Mesendoderm (in vitro differentiated cells): ENCODE results near the gene FBLN1.

ENCODE experiments used
- DNase-seq: peaks from one replicate; pipeline ENCODE4 v3.0.0; 2013
- H2AK5ac ChIP-seq: 2 replicates; pipeline ENCODE4 v1.6.1; 2013; ENCODE audit warnings: low read length, inconsistent platforms
- H2BK120ac ChIP-seq: 2 replicates; pipeline ENCODE4 v1.6.1; 2013; ENCODE audit warnings: low read depth, mild to moderate bottlenecking, low read length, moderate library complexity, mixed read lengths
- H2BK15ac ChIP-seq: replicated peaks from 2 replicates; pipeline ENCODE4 v1.6.1; 2013; ENCODE audit warnings: low read depth, mild to moderate bottlenecking, moderate library complexity
- H2BK5ac ChIP-seq: 2 replicates; pipeline ENCODE4 v1.6.1; 2013; ENCODE audit warnings: low read length, inconsistent platforms
- H3K18ac ChIP-seq: 2 replicates; pipeline ENCODE4 v1.6.1; 2013; ENCODE audit warnings: mild to moderate bottlenecking, low read length, mixed read lengths
- H3K23ac ChIP-seq: one replicate; pipeline ENCODE4 v1.6.1; 2013; ENCODE audit warnings: low read length
- H3K27ac ChIP-seq: 2 replicates; pipeline ENCODE4 v1.5.1; 2013; ENCODE audit warnings: low read depth, mild to moderate bottlenecking, inconsistent platforms, low read length, moderate library complexity
- H3K27me3 ChIP-seq: 2 replicates; pipeline ENCODE4 v1.6.1; 2013; ENCODE audit warnings: low read length, control low read depth, mild to moderate bottlenecking, inconsistent platforms; ENCODE audit not compliant: insufficient read depth, poor library complexity
- H3K36me3 ChIP-seq: 2 replicates; pipeline ENCODE4 v1.6.1; 2013; ENCODE audit warnings: low read length, inconsistent platforms; ENCODE audit not compliant: control insufficient read depth, insufficient read depth
- H3K4ac ChIP-seq: one replicate; pipeline ENCODE4 v1.6.1; 2013; ENCODE audit warnings: low read depth, mild to moderate bottlenecking, low read length, moderate library complexity
- H3K4me1 ChIP-seq: 2 replicates; pipeline ENCODE4 v1.6.1; 2013; ENCODE audit warnings: low read depth, low read length, inconsistent platforms; ENCODE audit not compliant: control insufficient read depth
- H3K4me2 ChIP-seq: 2 replicates; pipeline ENCODE4 v1.6.1; 2013; ENCODE audit warnings: low read length
- H3K4me3 ChIP-seq: 2 replicates; pipeline ENCODE4 v1.5.1; 2013; ENCODE audit warnings: mild to moderate bottlenecking, low read length
- H3K56ac ChIP-seq: one replicate; pipeline ENCODE4 v1.6.1; 2013; ENCODE audit warnings: low read length
- H3K79me1 ChIP-seq: 2 replicates; pipeline ENCODE4 v1.6.1; 2013; ENCODE audit warnings: low read length, inconsistent platforms
- H3K79me2 ChIP-seq: 2 replicates; pipeline ENCODE4 v1.6.1; 2013; ENCODE audit warnings: mild to moderate bottlenecking, low read length; ENCODE audit not compliant: control insufficient read depth, insufficient read depth
- H3K9ac ChIP-seq: 2 replicates; pipeline ENCODE4 v1.6.1; 2013; ENCODE audit warnings: low read length, inconsistent platforms
- H4K5ac ChIP-seq: one replicate; pipeline ENCODE4 v1.6.1; 2013; ENCODE audit warnings: low read length
- H4K8ac ChIP-seq: one replicate; pipeline ENCODE4 v1.6.1; 2013; ENCODE audit warnings: low read depth, mild to moderate bottlenecking, control low read depth, low read length, moderate library complexity
- WGBS: extraction: QIAGEN DNeasy Blood & Tissue Kit; methylation state at CpG from one replicate; pipeline ENCODE4 v1.1.7; 2013; ENCODE audit warnings: low lambda C conversion rate, missing lambda C conversion rate; ENCODE audit not compliant: insufficient coverage; ENCODE audit errors: extremely low coverage; 5-methylcytosine and 5-hydroxymethylcytosine counted together

Gene FBLN1

DNA sequence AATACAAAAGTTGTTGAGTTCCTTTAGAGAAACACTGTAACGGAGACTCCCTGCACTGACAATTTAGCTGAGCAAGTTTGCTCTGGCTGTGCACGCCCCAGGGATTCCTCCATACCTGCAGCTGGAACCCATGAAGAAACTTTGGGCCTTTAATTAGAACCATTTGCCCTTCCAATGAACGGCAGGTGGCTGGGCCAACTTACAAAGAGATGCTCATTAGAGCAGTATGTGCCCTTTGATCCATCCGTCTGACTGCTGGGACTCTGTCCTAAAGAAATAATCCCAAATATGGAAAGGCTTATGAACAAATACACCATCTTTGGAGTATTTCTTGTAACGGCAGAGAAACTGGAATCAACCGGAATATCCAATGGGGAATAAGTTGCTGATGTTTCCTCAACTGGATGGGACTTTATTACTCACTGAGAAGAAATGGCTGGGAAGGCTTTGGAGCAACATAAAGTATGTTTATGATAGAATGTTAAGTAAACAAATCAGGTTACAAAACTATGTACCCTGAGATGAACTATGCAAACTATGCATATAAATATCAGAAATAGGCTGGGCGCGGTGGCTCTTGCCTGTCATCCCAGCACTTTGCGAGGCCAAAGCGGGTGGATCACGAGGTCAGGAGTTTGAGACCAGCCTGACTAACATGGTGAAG, 24.4 kb upstream of the FBLN1 start:
- H2BK120ac ChIP-seq, result no peak overlapping the region
- H3K23ac ChIP-seq, result no peak overlapping the region
- H3K18ac ChIP-seq, result no peak overlapping the region
- no peak overlapping the region for H4K5ac ChIP-seq
- H3K4me1 ChIP-seq, result no peaks in the 10 kb centered on the region
- DNase-seq, result no peak
- no peaks in the 10 kb centered on the region for H3K36me3 ChIP-seq
- no peak overlapping the region for H2AK5ac ChIP-seq
- no peak overlapping the region for H4K8ac ChIP-seq
- H3K9ac ChIP-seq, result no peak overlapping the region
- no CpG with 5 or more reads among the region's 11 CpGs for WGBS
- H3K4ac ChIP-seq, result no peak overlapping the region
- H3K79me1 ChIP-seq, result no peaks in the 10 kb centered on the region
- no peak overlapping the region for H3K56ac ChIP-seq
- H2BK15ac ChIP-seq, result no peak overlapping the region
- H3K4me2 ChIP-seq, result no peak overlapping the region
- no peaks in the 10 kb centered on the region for H3K27me3 ChIP-seq
- no peak overlapping the region for H3K4me3 ChIP-seq
- H3K79me2 ChIP-seq, result no peaks in the 10 kb centered on the region
- no peak overlapping the region for H3K27ac ChIP-seq
- no peak overlapping the region for H2BK5ac ChIP-seq

DNA sequence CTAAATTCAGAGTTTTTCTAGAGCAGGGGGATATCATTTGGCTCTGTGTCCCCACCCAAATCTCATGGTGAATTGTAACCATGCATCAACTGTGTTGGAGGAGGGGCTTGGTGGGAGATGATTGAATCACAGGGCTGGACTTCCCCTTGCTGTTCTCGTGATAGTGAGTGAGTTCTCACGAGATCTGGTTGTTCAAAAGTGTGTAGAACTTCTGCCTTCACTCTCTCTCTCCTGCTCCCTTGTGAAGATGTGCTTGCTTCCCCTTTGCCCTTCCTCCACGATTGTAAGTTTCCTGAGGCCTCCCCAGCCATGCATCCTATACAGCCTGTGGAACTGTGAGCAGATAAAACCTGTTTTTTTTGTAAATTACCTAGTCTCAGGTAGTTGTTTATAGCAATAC, 22.0 kb upstream of the FBLN1 start:
- no peaks in the 10 kb centered on the region for H3K27me3 ChIP-seq
- no peak for DNase-seq
- no CpG with 5 or more reads among the region's 3 CpGs for WGBS

DNA sequence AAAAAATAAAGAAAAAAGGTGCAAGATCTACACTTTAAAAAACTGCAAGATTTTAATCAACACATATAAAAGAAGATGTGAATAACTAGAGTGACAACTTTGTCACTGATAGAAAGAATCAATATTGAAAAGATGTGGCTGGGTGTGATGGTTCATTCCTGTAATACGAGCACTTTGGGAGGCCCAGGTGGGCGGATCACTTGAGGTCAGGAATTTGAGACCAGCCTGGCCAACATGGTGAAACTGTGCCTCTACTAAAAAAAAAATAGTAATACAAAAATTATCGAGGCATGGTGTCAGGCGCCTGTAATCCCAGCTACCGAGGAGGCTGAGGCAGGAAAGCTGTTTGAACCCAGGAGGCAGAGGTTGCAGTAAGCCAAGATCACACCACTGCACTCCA, 21.0 kb upstream of the FBLN1 start:
- Histone ChIP-seq H3K27ac (no peak overlapping the region), H2BK5ac (no peak overlapping the region), H3K36me3 (no peaks in the 10 kb centered on the region), H2AK5ac (no peak overlapping the region), H3K18ac (no peak overlapping the region), H4K8ac (no peak overlapping the region), H3K79me2 (no peaks in the 10 kb centered on the region), H2BK120ac (no peak overlapping the region), H3K4ac (no peak overlapping the region), H3K27me3 (no peaks in the 10 kb centered on the region), H3K4me3 (no peak overlapping the region), H3K79me1 (no peaks in the 10 kb centered on the region), H3K4me2 (no peak overlapping the region), H3K56ac (no peak overlapping the region), H4K5ac (no peak overlapping the region), H3K4me1 (no peaks in the 10 kb centered on the region), H3K23ac (no peak overlapping the region), H2BK15ac (no peak overlapping the region), H3K9ac (no peak overlapping the region)
- no peak for DNase-seq
- no CpG with 5 or more reads among the region's 5 CpGs for WGBS

More for the DNA sequence above, 22.0 kb upstream of the FBLN1 start:
- H3K9ac ChIP-seq, result no peak overlapping the region
- no peaks in the 10 kb centered on the region for H3K79me2 ChIP-seq
- no peak overlapping the region for H2BK120ac ChIP-seq
- no peak overlapping the region for H2AK5ac ChIP-seq
- H3K4me3 ChIP-seq, result no peak overlapping the region
- no peaks in the 10 kb centered on the region for H3K4me1 ChIP-seq
- no peak overlapping the region for H2BK15ac ChIP-seq
- no peak overlapping the region for H3K4ac ChIP-seq
- no peaks in the 10 kb centered on the region for H3K36me3 ChIP-seq
- no peaks in the 10 kb centered on the region for H3K79me1 ChIP-seq
- no peak overlapping the region for H3K4me2 ChIP-seq
- H3K18ac ChIP-seq, result no peak overlapping the region
- H3K23ac ChIP-seq, result no peak overlapping the region
- no peak overlapping the region for H4K8ac ChIP-seq
- H3K56ac ChIP-seq, result no peak overlapping the region
- H3K27ac ChIP-seq, result no peak overlapping the region
- H2BK5ac ChIP-seq, result no peak overlapping the region
- H4K5ac ChIP-seq, result no peak overlapping the region

- H3K4me2 ChIP-seq, result no peak overlapping the region
Measured at GRCh38 chr22:45482169-45482568, 20.5 kb upstream of the FBLN1 start.

GRCh38 chr22:45483319-45483718, 19.4 kb upstream of the FBLN1 start:
- H3K4me3 ChIP-seq, result no peak overlapping the region
- H2BK5ac ChIP-seq, result no peak overlapping the region
- no peaks in the 10 kb centered on the region for H3K27me3 ChIP-seq
- no peaks in the 10 kb centered on the region for H3K4me1 ChIP-seq
- no peaks in the 10 kb centered on the region for H3K36me3 ChIP-seq
- H2BK120ac ChIP-seq, result no peak overlapping the region
- H3K79me1 ChIP-seq, result no peaks in the 10 kb centered on the region
- no peak overlapping the region for H3K23ac ChIP-seq
- no peak overlapping the region for H3K27ac ChIP-seq
- WGBS, result no CpG with 5 or more reads among the region's 2 CpGs
- no peak overlapping the region for H4K8ac ChIP-seq
- no peak overlapping the region for H3K4me2 ChIP-seq
- no peak overlapping the region for H2BK15ac ChIP-seq
- DNase-seq, result peak; percentile 35
- no peak overlapping the region for H3K18ac ChIP-seq
- H3K9ac ChIP-seq, result no peak overlapping the region
- no peak overlapping the region for H3K56ac ChIP-seq
- H4K5ac ChIP-seq, result no peak overlapping the region
- H2AK5ac ChIP-seq, result no peak overlapping the region
- H3K79me2 ChIP-seq, result no peaks in the 10 kb centered on the region
- no peak overlapping the region for H3K4ac ChIP-seq

More at GRCh38 chr22:45482169-45482568, 20.5 kb upstream of the FBLN1 start:
- no peaks in the 10 kb centered on the region for H3K79me1 ChIP-seq
- H3K79me2 ChIP-seq, result no peaks in the 10 kb centered on the region
- no peak overlapping the region for H3K27ac ChIP-seq
- H2AK5ac ChIP-seq, result no peak overlapping the region
- H3K4me1 ChIP-seq, result no peaks in the 10 kb centered on the region
- H3K4ac ChIP-seq, result no peak overlapping the region
- no peak overlapping the region for H3K56ac ChIP-seq
- no peak overlapping the region for H4K5ac ChIP-seq
- no peak overlapping the region for H3K23ac ChIP-seq
- H3K9ac ChIP-seq, result no peak overlapping the region
- no CpG with 5 or more reads among the region's 2 CpGs for WGBS
- H3K18ac ChIP-seq, result no peak overlapping the region
- no peaks in the 10 kb centered on the region for H3K36me3 ChIP-seq
- DNase-seq, result no peak
- no peak overlapping the region for H2BK15ac ChIP-seq
- no peak overlapping the region for H2BK5ac ChIP-seq
- no peak overlapping the region for H2BK120ac ChIP-seq
- no peaks in the 10 kb centered on the region for H3K27me3 ChIP-seq
- H3K4me3 ChIP-seq, result no peak overlapping the region
- H4K8ac ChIP-seq, result no peak overlapping the region

GRCh38 chr22:45483918-45484499, 18.7 kb upstream of the FBLN1 start:
- Histone ChIP-seq H2BK120ac (no peak overlapping the region), H3K56ac (no peak overlapping the region), H3K27me3 (no peaks in the 10 kb centered on the region), H3K4me2 (no peak overlapping the region), H3K36me3 (no peaks in the 10 kb centered on the region), H3K9ac (no peak overlapping the region), H3K79me1 (no peaks in the 10 kb centered on the region), H3K27ac (no peak overlapping the region), H3K4me3 (no peak overlapping the region), H3K4ac (no peak overlapping the region), H4K8ac (no peak overlapping the region), H3K79me2 (no peaks in the 10 kb centered on the region), H3K18ac (no peak overlapping the region), H3K23ac (no peak overlapping the region), H4K5ac (no peak overlapping the region), H2AK5ac (no peak overlapping the region), H2BK5ac (no peak overlapping the region), H3K4me1 (no peaks in the 10 kb centered on the region), H2BK15ac (no peak overlapping the region)
- DNase-seq, result no peak
- WGBS, result no CpG with 5 or more reads among the region's 5 CpGs
